Activated naive CD8-positive, alpha-beta T cell treated with anti-CD3 and anti-CD28 coated beads, Interleukin-2, amount 10 ng/mL, durations not matched to agents 7 days and 5 days (primary cell): ENCODE results near the gene CDH24. TPM values are rescaled to one million over a fixed set of nuclear protein-coding genes. Genes with fewer than 3 reads are reported as not detected.

Experiments used
- ATAC-seq: fragments of 150-1000 bp; cut with Tn5 transposase; one replicate; pipeline ENCODE4 v1.10.0; 2021; ENCODE audit warnings: low read depth, moderate library complexity
- POLR2A ChIA-PET: fragments of 350-600 bp; sonication (Branson Sonifier 250); formaldehyde crosslinking; loops from one replicate; lab custom pipeline; 2021; ENCODE audit warnings: antibody characterized with exemption; lab: Charles Lee
- DNase-seq: peaks from one replicate; pipeline ENCODE4 v3.0.0; 2021
- H3K27ac Mint-ChIP-seq: one replicate; pipeline ENCODE4 v1.8.0; 2022; ENCODE audit warnings: mild to moderate bottlenecking, mixed read lengths
- H3K27me3 Mint-ChIP-seq: one replicate; pipeline ENCODE4 v1.8.0; 2022; ENCODE audit warnings: mild to moderate bottlenecking, moderate library complexity, mixed read lengths
- H3K36me3 Mint-ChIP-seq: one replicate; pipeline ENCODE4 v1.8.0; 2021; ENCODE audit warnings: mild to moderate bottlenecking, mixed read lengths
- H3K4me1 Mint-ChIP-seq: one replicate; pipeline ENCODE4 v1.8.0; 2021; ENCODE audit warnings: mixed read lengths
- H3K4me3 Mint-ChIP-seq: one replicate; pipeline ENCODE4 v1.8.0; 2022; ENCODE audit warnings: mild to moderate bottlenecking, moderate library complexity, mixed read lengths
- H3K9me3 Mint-ChIP-seq: one replicate; pipeline ENCODE4 v1.8.0; 2021; ENCODE audit warnings: mixed read lengths
- total RNA-seq, 2 experiments: library from RNA; stranded (reverse); gene quantifications; one replicate each; pipeline ENCODE4 v1.2.3, GENCODE V29; 2021

CDH24 gene
- total RNA-seq, 2 experiments from 2014 or later = 2.3 to 2.4 TPM

GRCh38 chr14:23055147-23055550 lies 2.2 kb downstream of the CDH24 start:
- H3K4me1 Mint-ChIP-seq = peaks cover 16% of the 10 kb centered on the region
- no peak overlapping the region for H3K4me3 Mint-ChIP-seq
- H3K27ac Mint-ChIP-seq = no peak overlapping the region
- POLR2A ChIA-PET = interaction anchor here (0.5 to 2.6 kb wide), 3 partner anchors 60 to 484 kb away, joined by 3 to 9 read pairs (median 5); no protein-coding TSS in a partner anchor
- H3K27me3 Mint-ChIP-seq = peaks cover 8% of the 10 kb centered on the region
- H3K9me3 Mint-ChIP-seq = no peaks in the 10 kb centered on the region
- DNase-seq (no peak), ATAC-seq (no peak)
- H3K36me3 Mint-ChIP-seq = peaks cover 3% of the 10 kb centered on the region

- DNase-seq = peak; percentile 55
- Mint-ChIP-seq H3K9me3 (no peaks in the 10 kb centered on the region), H3K27me3 (peaks cover 8% of the 10 kb centered on the region), H3K27ac (no peak overlapping the region), H3K4me3 (no peak overlapping the region), H3K4me1 (peaks cover 16% of the 10 kb centered on the region), H3K36me3 (peaks cover 1% of the 10 kb centered on the region)
- POLR2A ChIA-PET = interaction anchor here (1.0 to 2.6 kb wide), 2 partner anchors 59 to 67 kb away, joined by 3 to 9 read pairs; no protein-coding TSS in a partner anchor
- ATAC-seq = no peak
These were observed 3.1 kb downstream of the CDH24 start for GRCh38 chr14:23054000-23054811.

- POLR2A ChIA-PET = no interaction called here
- Mint-ChIP-seq H3K9me3 (no peaks in the 10 kb centered on the region), H3K4me3 (no peak overlapping the region), H3K4me1 (peaks cover 16% of the 10 kb centered on the region), H3K36me3 (no peaks in the 10 kb centered on the region), H3K27me3 (peaks cover 8% of the 10 kb centered on the region), H3K27ac (no peak overlapping the region)
- no peak for DNase-seq
- ATAC-seq = no peak
These were observed 3.9 kb downstream of the CDH24 start for GRCh38 chr14:23053426-23053825.

GRCh38 chr14:23052671-23053070 lies 4.6 kb downstream of the CDH24 start:
- Mint-ChIP-seq H3K4me1 (peaks cover 11% of the 10 kb centered on the region), H3K9me3 (no peaks in the 10 kb centered on the region), H3K27ac (no peak overlapping the region), H3K27me3 (peaks cover 8% of the 10 kb centered on the region), H3K36me3 (no peaks in the 10 kb centered on the region), H3K4me3 (no peak overlapping the region)
- ATAC-seq (no peak), DNase-seq (no peak)
- POLR2A ChIA-PET = interaction anchor here (1.2 kb wide), 1 partner anchor 58 kb away, joined by 4 read pairs; no protein-coding TSS in a partner anchor

GRCh38 chr14:23052182-23052623 lies 5.1 kb downstream of the CDH24 start:
- Mint-ChIP-seq H3K36me3 (peaks cover 2% of the 10 kb centered on the region), H3K27me3 (peaks cover 8% of the 10 kb centered on the region)
- POLR2A ChIA-PET = interaction anchor here (1.2 kb wide), 1 partner anchor 57 kb away, joined by 4 read pairs; no protein-coding TSS in a partner anchor

GRCh38 chr14:23051141-23052057 lies 5.9 kb downstream of the CDH24 start:
- Mint-ChIP-seq H3K4me3 (no peak overlapping the region), H3K27ac (no peak overlapping the region), H3K36me3 (peaks cover 2% of the 10 kb centered on the region), H3K27me3 (peaks cover 3% of the 10 kb centered on the region), H3K9me3 (no peaks in the 10 kb centered on the region), H3K4me1 (peaks cover 5% of the 10 kb centered on the region)
- POLR2A ChIA-PET = interaction anchor here (1.2 kb wide), 1 partner anchor 57 kb away, joined by 4 read pairs; no protein-coding TSS in a partner anchor
- ATAC-seq = no peak
- no peak for DNase-seq

More at GRCh38 chr14:23052182-23052623, 5.1 kb downstream of the CDH24 start:
- no peaks in the 10 kb centered on the region for H3K9me3 Mint-ChIP-seq
- H3K4me3 Mint-ChIP-seq = no peak overlapping the region
- DNase-seq = no peak
- H3K27ac Mint-ChIP-seq = no peak overlapping the region
- ATAC-seq = no peak
- H3K4me1 Mint-ChIP-seq = peaks cover 11% of the 10 kb centered on the region

GRCh38 chr14:23049011-23049410 lies 8.3 kb downstream of the CDH24 start:
- H3K9me3 Mint-ChIP-seq = no peaks in the 10 kb centered on the region
- H3K4me1 Mint-ChIP-seq = no peaks in the 10 kb centered on the region
- ATAC-seq (no peak), DNase-seq (no peak)
- H3K36me3 Mint-ChIP-seq = peaks cover 2% of the 10 kb centered on the region
- H3K27me3 Mint-ChIP-seq = no peaks in the 10 kb centered on the region
- H3K27ac Mint-ChIP-seq = no peak overlapping the region
- no peak overlapping the region for H3K4me3 Mint-ChIP-seq
- POLR2A ChIA-PET = no interaction called here

- Mint-ChIP-seq H3K27me3 (no peaks in the 10 kb centered on the region), H3K4me3 (no peak overlapping the region), H3K9me3 (no peaks in the 10 kb centered on the region), H3K4me1 (no peaks in the 10 kb centered on the region), H3K27ac (no peak overlapping the region), H3K36me3 (peaks cover 2% of the 10 kb centered on the region)
- DNase-seq (no peak), ATAC-seq (no peak)
- POLR2A ChIA-PET = no interaction called here
These were observed 9.3 kb downstream of the CDH24 start for GRCh38 chr14:23047751-23048693.

- no peak overlapping the region for H3K27ac Mint-ChIP-seq
- no peak for DNase-seq
- no peaks in the 10 kb centered on the region for H3K4me1 Mint-ChIP-seq
- no peaks in the 10 kb centered on the region for H3K9me3 Mint-ChIP-seq
- H3K27me3 Mint-ChIP-seq = no peaks in the 10 kb centered on the region
- no peak for ATAC-seq
- H3K36me3 Mint-ChIP-seq = peaks cover 2% of the 10 kb centered on the region
- no peak overlapping the region for H3K4me3 Mint-ChIP-seq
- POLR2A ChIA-PET = interaction anchor here (0.7 kb wide), 1 partner anchor 241 kb away, joined by 4 read pairs; no protein-coding TSS in a partner anchor
These were observed 10.2 kb downstream of the CDH24 start for GRCh38 chr14:23047034-23047634.

- H3K9me3 Mint-ChIP-seq = no peaks in the 10 kb centered on the region
- no peaks in the 10 kb centered on the region for H3K27me3 Mint-ChIP-seq
- POLR2A ChIA-PET = interaction anchor here (1.0 kb wide), 1 partner anchor 11 kb away, joined by 3 read pairs; the partner anchor contains the start of gene PSMB5
- DNase-seq = no peak
- H3K4me3 Mint-ChIP-seq = no peak overlapping the region
- H3K36me3 Mint-ChIP-seq = peaks cover 2% of the 10 kb centered on the region
- H3K27ac Mint-ChIP-seq = no peak overlapping the region
- no peaks in the 10 kb centered on the region for H3K4me1 Mint-ChIP-seq
- no peak for ATAC-seq
These were observed 11.6 kb downstream of the CDH24 start for GRCh38 chr14:23045419-23046357.

- Mint-ChIP-seq H3K4me3 (no peak overlapping the region), H3K27ac (no peak overlapping the region), H3K9me3 (no peaks in the 10 kb centered on the region), H3K36me3 (peaks cover 2% of the 10 kb centered on the region), H3K4me1 (no peaks in the 10 kb centered on the region), H3K27me3 (no peaks in the 10 kb centered on the region)
- POLR2A ChIA-PET = no interaction called here
- DNase-seq (no peak), ATAC-seq (no peak)
These were observed 12.5 kb downstream of the CDH24 start for GRCh38 chr14:23044840-23045239.
